ENCODE data around the gene HCRTR2.
"Not testable (repeated sequence)": the region's sequence is repeated elsewhere in the genome, so short reads cannot be mapped to it uniquely, and the experiment has no call there.

HCRTR2 gene

DNA sequence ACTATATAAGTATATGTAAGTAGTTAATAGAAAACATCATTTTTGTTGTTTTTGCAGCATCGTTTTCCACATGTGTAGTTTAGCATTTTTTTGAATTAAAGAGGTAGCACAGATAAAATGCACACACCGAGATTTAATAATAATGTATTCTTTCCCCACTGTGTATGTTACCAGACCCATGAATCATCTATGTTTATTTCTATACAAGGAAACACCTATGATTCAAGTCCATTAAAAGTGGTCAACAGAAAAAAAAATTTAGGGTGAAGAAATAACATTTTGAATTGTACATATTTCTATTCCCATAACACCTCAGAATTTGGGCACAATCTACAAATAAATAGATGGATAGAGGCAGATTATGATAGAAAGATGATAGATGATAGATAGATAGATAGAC, 31.7 kb upstream of the HCRTR2 start:
- H3K4me3 ChIP-seq (ENCODE audit: low read depth, low read length): no peak overlapping the region
- TF ChIP-seq, protein P1, sequence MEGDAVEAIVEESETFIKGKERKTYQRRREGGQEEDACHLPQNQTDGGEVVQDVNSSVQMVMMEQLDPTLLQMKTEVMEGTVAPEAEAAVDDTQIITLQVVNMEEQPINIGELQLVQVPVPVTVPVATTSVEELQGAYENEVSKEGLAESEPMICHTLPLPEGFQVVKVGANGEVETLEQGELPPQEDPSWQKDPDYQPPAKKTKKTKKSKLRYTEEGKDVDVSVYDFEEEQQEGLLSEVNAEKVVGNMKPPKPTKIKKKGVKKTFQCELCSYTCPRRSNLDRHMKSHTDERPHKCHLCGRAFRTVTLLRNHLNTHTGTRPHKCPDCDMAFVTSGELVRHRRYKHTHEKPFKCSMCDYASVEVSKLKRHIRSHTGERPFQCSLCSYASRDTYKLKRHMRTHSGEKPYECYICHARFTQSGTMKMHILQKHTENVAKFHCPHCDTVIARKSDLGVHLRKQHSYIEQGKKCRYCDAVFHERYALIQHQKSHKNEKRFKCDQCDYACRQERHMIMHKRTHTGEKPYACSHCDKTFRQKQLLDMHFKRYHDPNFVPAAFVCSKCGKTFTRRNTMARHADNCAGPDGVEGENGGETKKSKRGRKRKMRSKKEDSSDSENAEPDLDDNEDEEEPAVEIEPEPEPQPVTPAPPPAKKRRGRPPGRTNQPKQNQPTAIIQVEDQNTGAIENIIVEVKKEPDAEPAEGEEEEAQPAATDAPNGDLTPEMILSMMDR (IDR thresholded peaks at IDR 0.05; ENCODE audit: borderline replicate concordance, insufficient read depth, low read depth, low read length): no peak

DNA sequence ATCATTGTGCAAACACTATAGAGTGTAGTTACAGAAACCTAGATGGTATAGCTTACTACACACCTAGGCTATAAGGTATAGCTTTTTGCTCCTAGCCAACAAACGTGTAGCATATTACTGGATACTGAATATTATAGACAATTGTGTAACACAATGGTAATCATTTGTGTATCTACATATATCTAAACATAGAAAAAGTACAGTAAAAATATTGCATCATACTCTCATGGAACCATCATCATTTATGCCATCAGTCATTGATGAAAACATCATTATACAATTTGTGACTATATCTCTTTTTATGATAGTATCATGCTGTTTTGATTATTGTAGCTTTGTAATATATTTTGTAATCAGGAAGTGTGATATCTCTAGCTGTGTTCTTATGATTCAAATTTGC, 21.0 kb upstream of the HCRTR2 start:
- no peak overlapping the region for H3K4me3 ChIP-seq (ENCODE audit: low read depth, low read length)
- TF ChIP-seq, protein P1 (IDR thresholded peaks at IDR 0.05; ENCODE audit: borderline replicate concordance, insufficient read depth, low read depth, low read length): no peak

DNA sequence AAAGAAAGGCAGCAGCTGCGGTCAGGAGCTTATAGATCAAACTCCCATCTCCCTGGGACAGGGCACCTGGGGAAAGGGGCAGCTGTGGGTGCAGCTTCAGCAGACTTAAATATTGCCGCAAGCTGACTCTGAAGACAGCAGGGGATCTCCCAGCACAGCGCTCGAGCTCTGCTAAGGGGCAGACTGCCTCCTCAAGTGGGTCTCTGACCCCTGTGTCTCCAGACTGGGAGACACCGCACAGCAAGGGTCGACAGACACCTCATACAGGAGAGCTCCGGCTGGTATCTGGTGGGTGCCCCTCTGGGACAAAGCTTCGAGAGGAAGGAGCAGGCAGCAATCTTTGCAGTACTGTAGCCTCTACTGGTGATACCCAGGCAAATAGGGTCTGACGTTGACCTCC, 15.5 kb upstream of the HCRTR2 start:
- H3K4me3 ChIP-seq (ENCODE audit: low read depth, low read length): not testable (repeated sequence)

DNA sequence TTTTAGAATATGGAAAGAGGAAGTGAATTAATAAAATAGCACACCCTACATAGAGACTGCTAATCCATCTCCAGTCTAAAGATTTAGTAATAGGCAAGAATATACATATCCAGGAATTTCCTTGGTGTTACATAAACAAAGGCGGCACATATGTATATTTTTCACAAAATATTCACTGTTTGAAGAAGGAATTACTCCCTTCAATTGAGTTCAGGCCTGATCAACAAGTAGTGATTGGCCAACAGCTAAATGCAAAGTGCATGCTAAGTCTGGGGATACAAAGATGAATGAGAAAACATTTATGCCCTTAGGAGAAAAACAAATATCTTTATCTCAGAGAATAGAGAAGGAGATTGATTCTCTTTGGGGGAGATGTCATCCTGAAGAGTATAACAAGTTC, 6.5 kb upstream of the HCRTR2 start:
- no peak overlapping the region for H3K4me3 ChIP-seq (ENCODE audit: low read depth, low read length)
- TF ChIP-seq, protein P1 (IDR thresholded peaks at IDR 0.05; ENCODE audit: borderline replicate concordance, insufficient read depth, low read depth, low read length): no peak

DNA sequence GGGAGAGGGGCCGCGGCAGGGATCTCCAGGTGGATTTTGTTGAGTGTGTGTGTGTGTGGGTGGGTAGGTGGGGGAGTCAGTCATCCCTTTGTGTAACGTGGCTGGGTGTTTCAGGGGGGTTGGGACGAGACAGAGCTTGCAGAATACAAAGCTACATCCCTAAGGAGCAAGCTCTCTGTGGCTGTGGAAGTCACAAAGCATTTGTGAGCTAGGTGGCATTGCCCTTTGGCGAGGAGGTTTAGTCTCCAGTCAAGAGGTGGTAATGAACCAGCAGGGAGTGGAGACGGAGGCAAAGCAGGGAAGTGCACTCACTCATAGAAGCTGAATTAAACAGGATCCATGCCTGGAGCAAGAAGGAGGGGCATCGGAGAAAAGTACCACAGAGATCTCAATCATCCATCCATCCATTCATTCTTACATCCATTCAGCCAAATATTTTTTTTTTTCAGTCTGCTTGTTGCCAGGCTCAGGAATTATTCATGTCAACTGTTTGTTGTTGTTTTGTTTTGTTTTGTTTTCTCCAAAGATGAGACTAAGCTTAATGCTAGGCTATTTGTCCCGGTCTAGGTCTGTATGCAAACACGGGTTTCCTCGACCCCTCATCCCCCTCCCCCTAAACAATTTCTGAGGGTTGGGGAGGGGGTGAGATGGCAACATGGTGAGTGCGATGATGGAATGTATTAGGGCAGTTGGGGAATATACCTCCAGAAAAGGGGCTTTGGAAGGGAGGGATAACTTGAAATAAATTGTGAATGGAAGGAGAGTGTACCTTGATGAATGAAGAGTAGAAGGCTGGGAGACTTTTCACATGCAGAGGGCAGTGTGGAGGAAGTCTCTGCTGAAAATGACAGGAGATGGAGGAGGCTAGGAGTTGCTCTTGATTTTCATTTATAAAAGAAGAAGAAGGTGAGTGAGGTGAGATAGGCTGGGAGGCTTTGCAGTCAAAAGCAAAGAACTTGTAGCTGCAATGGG, 1.0 kb downstream of the HCRTR2 start:
- TF ChIP-seq, protein P1 (IDR thresholded peaks at IDR 0.05; ENCODE audit: borderline replicate concordance, insufficient read depth, low read depth, low read length): no peak
- H3K4me3 ChIP-seq (ENCODE audit: low read depth, low read length): no peak overlapping the region

DNA sequence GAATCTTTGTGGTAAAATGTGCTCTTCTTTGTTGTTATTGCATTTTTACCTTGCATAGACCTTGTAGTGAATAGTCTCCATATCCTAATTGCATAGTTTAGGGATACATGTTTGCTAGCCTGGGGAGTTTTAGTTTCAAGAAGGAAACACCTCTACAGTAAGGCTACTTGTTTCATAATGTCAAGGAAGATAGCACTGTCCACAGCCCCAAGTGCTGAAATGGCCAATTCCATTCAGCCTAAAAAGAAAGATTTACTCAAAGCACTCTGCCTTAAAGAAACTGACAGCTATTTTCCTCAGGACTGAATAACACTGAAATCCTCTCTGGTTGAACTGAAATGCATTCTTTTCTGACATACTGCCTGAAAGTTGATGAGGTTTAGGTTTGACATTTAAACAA, 2.6 kb downstream of the HCRTR2 start:
- TF ChIP-seq, protein P1 (IDR thresholded peaks at IDR 0.05; ENCODE audit: borderline replicate concordance, insufficient read depth, low read depth, low read length): no peak
- H3K4me3 ChIP-seq (ENCODE audit: low read depth, low read length): no peak overlapping the region

DNA sequence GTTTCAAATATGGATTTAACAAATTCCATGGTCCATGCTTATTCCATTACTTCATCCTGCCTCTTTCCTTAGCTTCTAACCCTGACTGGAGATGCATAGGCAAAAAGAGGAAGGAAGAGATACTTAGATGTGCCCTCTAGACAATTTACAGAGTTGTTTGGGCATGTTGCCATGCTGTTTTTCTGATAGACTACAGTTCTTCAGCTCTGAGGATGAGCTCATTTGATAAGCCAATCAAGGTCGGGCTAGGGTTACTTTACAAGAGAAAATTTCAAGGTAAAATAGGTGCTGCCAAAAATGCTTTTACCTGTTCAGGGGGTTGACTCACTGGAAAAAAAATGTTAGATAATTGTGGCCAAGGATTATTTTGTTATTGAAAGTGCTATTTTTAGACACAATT, 5.9 kb downstream of the HCRTR2 start:
- H3K4me3 ChIP-seq (ENCODE audit: low read depth, low read length): no peak overlapping the region
- TF ChIP-seq, protein P1 (IDR thresholded peaks at IDR 0.05; ENCODE audit: borderline replicate concordance, insufficient read depth, low read depth, low read length): no peak
